Measurements from ENCODE around the gene SGSM2.

DNA sequence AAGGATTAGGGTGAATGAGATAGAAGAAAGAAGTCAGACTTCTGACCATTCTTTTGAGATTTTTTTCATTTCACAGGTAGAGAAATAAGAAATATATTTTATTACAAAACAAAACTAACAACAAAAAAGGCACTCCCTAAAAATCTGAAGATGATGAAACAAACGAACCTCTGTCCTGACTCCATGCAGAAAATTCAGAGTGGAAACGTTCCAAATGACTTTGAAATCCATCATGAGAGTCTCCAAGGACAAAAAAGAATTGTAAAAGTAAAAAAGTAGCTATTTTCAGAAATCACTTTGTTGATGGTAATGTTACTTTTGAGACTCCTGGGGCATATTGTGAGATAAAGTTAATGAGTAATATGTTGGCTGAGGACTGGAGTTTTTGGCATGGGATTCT lies 89.9 kb downstream of the SGSM2 start:
- TF ChIP-seq, protein P1, sequence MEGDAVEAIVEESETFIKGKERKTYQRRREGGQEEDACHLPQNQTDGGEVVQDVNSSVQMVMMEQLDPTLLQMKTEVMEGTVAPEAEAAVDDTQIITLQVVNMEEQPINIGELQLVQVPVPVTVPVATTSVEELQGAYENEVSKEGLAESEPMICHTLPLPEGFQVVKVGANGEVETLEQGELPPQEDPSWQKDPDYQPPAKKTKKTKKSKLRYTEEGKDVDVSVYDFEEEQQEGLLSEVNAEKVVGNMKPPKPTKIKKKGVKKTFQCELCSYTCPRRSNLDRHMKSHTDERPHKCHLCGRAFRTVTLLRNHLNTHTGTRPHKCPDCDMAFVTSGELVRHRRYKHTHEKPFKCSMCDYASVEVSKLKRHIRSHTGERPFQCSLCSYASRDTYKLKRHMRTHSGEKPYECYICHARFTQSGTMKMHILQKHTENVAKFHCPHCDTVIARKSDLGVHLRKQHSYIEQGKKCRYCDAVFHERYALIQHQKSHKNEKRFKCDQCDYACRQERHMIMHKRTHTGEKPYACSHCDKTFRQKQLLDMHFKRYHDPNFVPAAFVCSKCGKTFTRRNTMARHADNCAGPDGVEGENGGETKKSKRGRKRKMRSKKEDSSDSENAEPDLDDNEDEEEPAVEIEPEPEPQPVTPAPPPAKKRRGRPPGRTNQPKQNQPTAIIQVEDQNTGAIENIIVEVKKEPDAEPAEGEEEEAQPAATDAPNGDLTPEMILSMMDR (CRISPR knock-in tag; IDR thresholded peaks at IDR 0.05): no peak
- TF ChIP-seq, protein P2, sequence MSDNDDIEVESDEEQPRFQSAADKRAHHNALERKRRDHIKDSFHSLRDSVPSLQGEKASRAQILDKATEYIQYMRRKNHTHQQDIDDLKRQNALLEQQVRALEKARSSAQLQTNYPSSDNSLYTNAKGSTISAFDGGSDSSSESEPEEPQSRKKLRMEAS (IDR thresholded peaks at IDR 0.05): no peak
- TF ChIP-seq NFE2L2 (IDR thresholded peaks at IDR 0.05; ENCODE audit: low read length): no peak
- TF ChIP-seq JUNB (CRISPR knock-in tag; IDR thresholded peaks at IDR 0.05; ENCODE audit: borderline replicate concordance): no peak
- TF ChIP-seq, protein P3, sequence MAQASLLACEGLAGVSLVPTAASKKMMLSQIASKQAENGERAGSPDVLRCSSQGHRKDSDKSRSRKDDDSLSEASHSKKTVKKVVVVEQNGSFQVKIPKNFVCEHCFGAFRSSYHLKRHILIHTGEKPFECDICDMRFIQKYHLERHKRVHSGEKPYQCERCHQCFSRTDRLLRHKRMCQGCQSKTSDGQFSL (CRISPR knock-in tag; IDR thresholded peaks at IDR 0.05): no peak
- no peak for TF ChIP-seq JUN (CRISPR knock-in tag; IDR thresholded peaks at IDR 0.05)
- TF ChIP-seq FLYWCH1 (CRISPR knock-in tag; IDR thresholded peaks at IDR 0.05): no peak
- no peak for TF ChIP-seq SMARCC2 (IDR thresholded peaks at IDR 0.05)

Data from HepG2 (cell line).